A549 (cell line): ENCODE measurements around the gene WNT9A.

Experiments
- CBX8 ChIP-seq: fragments of 200-600 bp; sonication (generic); IDR thresholded peaks from 2 replicates; pipeline ENCODE4 v1.6.1; 2016
- CEBPB ChIP-seq, 2 experiments: fragments of >200 bp in 1 of 2; sonication (Bioruptor Twin) in 1 of 2; formaldehyde crosslinking in 1 of 2; IDR thresholded peaks; 2 replicates each; pipeline ENCODE4 v1.6.1; 2012 to 2016
- PHF8 ChIP-seq: fragments of 200-600 bp; sonication (generic); IDR thresholded peaks from 2 replicates; pipeline ENCODE4 v1.6.1; 2016; ENCODE audit warnings: low read depth, mild to moderate bottlenecking, antibody characterized with exemption, moderate library complexity, borderline replicate concordance
- POLR2A ChIP-seq: IDR thresholded peaks from 2 replicates; pipeline ENCODE4 v1.6.1; 2012; ENCODE audit warnings: mild to moderate bottlenecking, low read length
- ZFP36 ChIP-seq: fragments of 450-650 bp; IDR thresholded peaks from 2 replicates; pipeline ENCODE4 v1.6.1; 2014; ENCODE audit warnings: borderline replicate concordance; ENCODE audit not compliant: partially characterized antibody
- TF ChIP-seq, protein P1 (sequence below): fragments of 200-600 bp; sonication (generic); IDR thresholded peaks from 2 replicates; pipeline ENCODE4 v1.6.1; 2016; ENCODE audit warnings: antibody characterized with exemption, mild to moderate bottlenecking, moderate library complexity
- TF ChIP-seq, protein P2 (sequence below): fragments of >200 bp; sonication (Bioruptor Twin); formaldehyde crosslinking; IDR thresholded peaks from 3 replicates; pipeline ENCODE4 v1.5.1; 2016

DNA sequence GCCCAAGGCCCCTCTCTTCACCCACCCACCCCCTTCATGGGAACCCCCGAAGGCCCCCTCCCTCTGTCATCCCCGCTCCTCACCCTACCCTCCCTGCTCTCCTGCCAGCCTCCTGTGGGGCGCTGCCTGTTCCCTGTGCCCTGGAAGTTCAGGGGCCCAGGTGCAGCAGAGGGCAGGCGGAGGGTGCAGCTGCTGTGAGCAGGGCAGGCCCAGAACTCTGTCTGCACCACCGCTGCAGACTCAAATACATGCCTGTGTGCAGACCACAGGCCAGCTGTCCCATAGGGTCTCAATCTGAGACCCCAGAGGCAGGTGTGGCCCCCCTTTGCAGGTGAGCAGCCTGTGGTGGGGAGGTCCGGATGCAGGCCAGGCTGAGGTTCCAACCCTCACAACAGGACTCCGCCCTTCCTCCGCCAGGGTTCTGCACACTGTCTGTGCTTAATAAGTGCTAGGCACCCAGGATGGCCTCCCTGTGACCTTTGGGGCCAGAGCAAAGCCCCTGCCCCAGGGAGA lies 62.5 kb downstream of the WNT9A start:
- TF ChIP-seq, protein P1, sequence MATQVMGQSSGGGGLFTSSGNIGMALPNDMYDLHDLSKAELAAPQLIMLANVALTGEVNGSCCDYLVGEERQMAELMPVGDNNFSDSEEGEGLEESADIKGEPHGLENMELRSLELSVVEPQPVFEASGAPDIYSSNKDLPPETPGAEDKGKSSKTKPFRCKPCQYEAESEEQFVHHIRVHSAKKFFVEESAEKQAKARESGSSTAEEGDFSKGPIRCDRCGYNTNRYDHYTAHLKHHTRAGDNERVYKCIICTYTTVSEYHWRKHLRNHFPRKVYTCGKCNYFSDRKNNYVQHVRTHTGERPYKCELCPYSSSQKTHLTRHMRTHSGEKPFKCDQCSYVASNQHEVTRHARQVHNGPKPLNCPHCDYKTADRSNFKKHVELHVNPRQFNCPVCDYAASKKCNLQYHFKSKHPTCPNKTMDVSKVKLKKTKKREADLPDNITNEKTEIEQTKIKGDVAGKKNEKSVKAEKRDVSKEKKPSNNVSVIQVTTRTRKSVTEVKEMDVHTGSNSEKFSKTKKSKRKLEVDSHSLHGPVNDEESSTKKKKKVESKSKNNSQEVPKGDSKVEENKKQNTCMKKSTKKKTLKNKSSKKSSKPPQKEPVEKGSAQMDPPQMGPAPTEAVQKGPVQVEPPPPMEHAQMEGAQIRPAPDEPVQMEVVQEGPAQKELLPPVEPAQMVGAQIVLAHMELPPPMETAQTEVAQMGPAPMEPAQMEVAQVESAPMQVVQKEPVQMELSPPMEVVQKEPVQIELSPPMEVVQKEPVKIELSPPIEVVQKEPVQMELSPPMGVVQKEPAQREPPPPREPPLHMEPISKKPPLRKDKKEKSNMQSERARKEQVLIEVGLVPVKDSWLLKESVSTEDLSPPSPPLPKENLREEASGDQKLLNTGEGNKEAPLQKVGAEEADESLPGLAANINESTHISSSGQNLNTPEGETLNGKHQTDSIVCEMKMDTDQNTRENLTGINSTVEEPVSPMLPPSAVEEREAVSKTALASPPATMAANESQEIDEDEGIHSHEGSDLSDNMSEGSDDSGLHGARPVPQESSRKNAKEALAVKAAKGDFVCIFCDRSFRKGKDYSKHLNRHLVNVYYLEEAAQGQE = no peak
- no peak for TF ChIP-seq CBX8
- TF ChIP-seq, protein P2, sequence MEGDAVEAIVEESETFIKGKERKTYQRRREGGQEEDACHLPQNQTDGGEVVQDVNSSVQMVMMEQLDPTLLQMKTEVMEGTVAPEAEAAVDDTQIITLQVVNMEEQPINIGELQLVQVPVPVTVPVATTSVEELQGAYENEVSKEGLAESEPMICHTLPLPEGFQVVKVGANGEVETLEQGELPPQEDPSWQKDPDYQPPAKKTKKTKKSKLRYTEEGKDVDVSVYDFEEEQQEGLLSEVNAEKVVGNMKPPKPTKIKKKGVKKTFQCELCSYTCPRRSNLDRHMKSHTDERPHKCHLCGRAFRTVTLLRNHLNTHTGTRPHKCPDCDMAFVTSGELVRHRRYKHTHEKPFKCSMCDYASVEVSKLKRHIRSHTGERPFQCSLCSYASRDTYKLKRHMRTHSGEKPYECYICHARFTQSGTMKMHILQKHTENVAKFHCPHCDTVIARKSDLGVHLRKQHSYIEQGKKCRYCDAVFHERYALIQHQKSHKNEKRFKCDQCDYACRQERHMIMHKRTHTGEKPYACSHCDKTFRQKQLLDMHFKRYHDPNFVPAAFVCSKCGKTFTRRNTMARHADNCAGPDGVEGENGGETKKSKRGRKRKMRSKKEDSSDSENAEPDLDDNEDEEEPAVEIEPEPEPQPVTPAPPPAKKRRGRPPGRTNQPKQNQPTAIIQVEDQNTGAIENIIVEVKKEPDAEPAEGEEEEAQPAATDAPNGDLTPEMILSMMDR = no peak
- no peak for TF ChIP-seq POLR2A
- no peak for TF ChIP-seq CEBPB (IDR thresholded peaks at IDR 0.05)
- TF ChIP-seq ZFP36 = no peak
- TF ChIP-seq PHF8 = no peak
